Endothelial cell of umbilical vein (primary cell): Measurements from ENCODE around the gene TBC1D16. TPM values are rescaled to one million over a fixed set of nuclear protein-coding genes. Genes with fewer than 3 reads are reported as not detected.

Experiments used
- BruUV-seq: library from RNA; stranded (reverse); fragments of 400-500 nt; replicated peaks from 2 replicates; lab custom pipeline; 2021; lab: Mats Ljungman, UMichigan
- CTCF ChIA-PET: fragments of 300-600, 350-600 bp; sonication (Branson Sonifier 250); formaldehyde crosslinking; loops from one replicate; lab custom pipeline; 2021; ENCODE audit warnings: antibody characterized with exemption, inconsistent platforms; lab: Charles Lee
- POLR2A ChIA-PET: fragments of 300-600, 350-600 bp; sonication (Branson Sonifier 250); formaldehyde crosslinking; loops from one replicate; lab custom pipeline; 2021; ENCODE audit warnings: antibody characterized with exemption, inconsistent platforms; lab: Charles Lee
- DNase-seq: peaks from one replicate; pipeline ENCODE4 v3.0.0-alpha.2; 2011; ENCODE audit warnings: low read depth, low spot score
- FAIRE-seq: peaks from 2 replicates; lab custom pipeline; 2011; peaks lifted over from hg19 to GRCh38; lab: Jason Lieb, UNC
- H2AFZ ChIP-seq: 2 replicates; pipeline ENCODE4 v1.6.0; 2012; ENCODE audit warnings: low read depth, low read length, control low read depth, inconsistent platforms
- H3K27ac ChIP-seq: 2 replicates; pipeline ENCODE4 v1.5.1; 2011; ENCODE audit warnings: low read depth, mild to moderate bottlenecking, control low read depth, low read length, moderate library complexity; ENCODE audit not compliant: insufficient read depth
- H3K27me3 ChIP-seq, 2 experiments: 2 replicates each; pipeline versions ENCODE4 v1.6.0 to v1.6.1; 2011; ENCODE audit warnings: low read length in 2 of 2, mixed read lengths in 1 of 2; ENCODE audit not compliant: control insufficient read depth in 2 of 2, insufficient read depth in 2 of 2
- H3K36me3 ChIP-seq, 2 experiments: 2 replicates in 1 of 2; 3 replicates in 1 of 2; pipeline ENCODE4 v1.5.1; 2011; ENCODE audit warnings: low read length in 2 of 2, mild to moderate bottlenecking in 1 of 2, moderate library complexity in 1 of 2; ENCODE audit not compliant: control insufficient read depth in 2 of 2, insufficient read depth in 2 of 2; ENCODE audit errors: extremely low read depth in 1 of 2
- H3K4me1 ChIP-seq: 3 replicates; pipeline ENCODE4 v1.5.1; 2011; ENCODE audit warnings: mild to moderate bottlenecking, low read length; ENCODE audit not compliant: control insufficient read depth, insufficient read depth; ENCODE audit errors: extremely low read depth
- H3K4me2 ChIP-seq: 2 replicates; pipeline ENCODE4 v1.6.1; 2011; ENCODE audit warnings: low read length, control low read depth, mixed read lengths; ENCODE audit not compliant: insufficient read depth
- H3K4me3 ChIP-seq, 3 experiments: fragments of 200-600 bp in 1 of 3; sonication (generic), shearing (Covaris generic) in 1 of 3; replicated peaks in 1 of 3; 2 replicates each; pipeline ENCODE4 v1.5.1; 2011 to 2016; ENCODE audit warnings: control low read depth in 3 of 3, low read length in 3 of 3, mild to moderate bottlenecking in 2 of 3, inconsistent platforms in 1 of 3, low read depth in 1 of 3, moderate library complexity in 1 of 3; ENCODE audit not compliant: insufficient read depth in 1 of 3
- H3K79me2 ChIP-seq: 2 replicates; pipeline ENCODE4 v1.6.0; 2012; ENCODE audit warnings: low read length, inconsistent platforms; ENCODE audit not compliant: control insufficient read depth, insufficient read depth
- H3K9ac ChIP-seq: replicated peaks from 2 replicates; pipeline ENCODE3; 2011; ENCODE audit warnings: low read length, control low read depth; ENCODE audit not compliant: insufficient read depth; ENCODE audit errors: extremely low read depth
- H3K9me1 ChIP-seq: replicated peaks from 3 replicates; pipeline ENCODE4 v1.6.0; 2011; ENCODE audit warnings: mild to moderate bottlenecking, low read length; ENCODE audit not compliant: control insufficient read depth, insufficient read depth; ENCODE audit errors: extremely low read depth
- H3K9me3 ChIP-seq: replicated peaks from 2 replicates; pipeline ENCODE4 v1.5.1; 2012; ENCODE audit warnings: low read length, inconsistent platforms; ENCODE audit not compliant: control insufficient read depth, insufficient read depth
- H4K20me1 ChIP-seq: replicated peaks from 2 replicates; pipeline ENCODE3; 2011; ENCODE audit warnings: mild to moderate bottlenecking, low read length; ENCODE audit not compliant: control insufficient read depth, insufficient read depth; ENCODE audit errors: extremely low read depth
- CTCF ChIP-seq, 2 donors: IDR thresholded peaks; 1 replicate in 1 of 2; 2 replicates in 1 of 2; pipeline ENCODE4 v1.5.1; 2011; ENCODE audit warnings: low read length in 2 of 2, mild to moderate bottlenecking in 2 of 2, moderate library complexity in 2 of 2, control low read depth in 1 of 2, inconsistent platforms in 1 of 2, low read depth in 1 of 2; ENCODE audit not compliant: insufficient read depth in 1 of 2; ENCODE audit errors: extremely low read depth in 1 of 2
- EZH2 ChIP-seq: IDR thresholded peaks from 2 replicates; pipeline ENCODE4 v1.6.1; 2012; ENCODE audit warnings: borderline replicate concordance, low read depth, mild to moderate bottlenecking, moderate library complexity, low read length, inconsistent platforms; ENCODE audit not compliant: severe bottlenecking
- FOS ChIP-seq: IDR thresholded peaks from 2 replicates; pipeline ENCODE4 v1.6.1; 2011; ENCODE audit warnings: mild to moderate bottlenecking, low read length, moderate library complexity, borderline replicate concordance; ENCODE audit not compliant: insufficient read depth
- GATA2 ChIP-seq: IDR thresholded peaks from 2 replicates; pipeline ENCODE4 v1.7.0; 2011; ENCODE audit warnings: low read depth, mild to moderate bottlenecking, moderate library complexity, mixed read lengths, low read length; ENCODE audit not compliant: insufficient read length, insufficient read depth
- JUN ChIP-seq: IDR thresholded peaks from 2 replicates; pipeline ENCODE4 v1.6.1; 2011; ENCODE audit warnings: borderline replicate concordance, low read depth; ENCODE audit not compliant: insufficient read length, insufficient read depth
- MAX ChIP-seq: IDR thresholded peaks from 2 replicates; pipeline ENCODE4 v1.6.1; 2011; ENCODE audit not compliant: insufficient read depth, insufficient read length
- MYC ChIP-seq: IDR thresholded peaks from one replicate; pipeline ENCODE4 v1.6.1; 2011; ENCODE audit warnings: mild to moderate bottlenecking, low read depth, low read length
- POLR2A ChIP-seq: IDR thresholded peaks from 2 replicates; pipeline ENCODE4 v1.6.1; 2012; ENCODE audit warnings: low read depth, mild to moderate bottlenecking, control low read depth, low read length
- POLR2AphosphoS5 ChIP-seq: IDR thresholded peaks from 2 replicates; pipeline ENCODE4 v1.6.1; 2012; ENCODE audit warnings: low read depth, mild to moderate bottlenecking, control low read depth, low read length, moderate library complexity; ENCODE audit not compliant: insufficient read depth
- dilution Hi-C: fragments of 300-500 bp; cut with MboI; formaldehyde crosslinking; loops from one replicate; pipeline ENCODE4 v1.15.0; 2019; ENCODE audit warnings: low sequenced_read_pairs; ENCODE audit not compliant: extremely low pct_ligation_motif_present
- intact Hi-C: fragments of 100-400 bp; cut with micrococcal nuclease; formaldehyde crosslinking; loops from one replicate; pipeline ENCODE4 v1.10.0; 2022
- polyA plus RNA-seq, 4 experiments: library from polyadenylated mRNA; depleted of rRNA in 3 of 4; stranded (reverse) in 3 of 4; unstranded in 1 of 4; fragments of >200 nt; gene quantifications; 2 replicates each; pipeline versions ENCODE4 v1.2.1 to v1.2.3, GENCODE V29; 2011 to 2012; ENCODE audit warnings: missing spikeins in 1 of 4
- total RNA-seq: library from RNA; stranded (reverse); gene quantifications from 2 replicates; pipeline ENCODE4 v1.2.3, GENCODE V29; 2021

TBC1D16 gene
- total and polyA plus RNA-seq, 2 donors (not counting 3 experiments of a cell fraction or from before 2014, with no cell fraction given) = 12.9 to 48.6 TPM

- Histone ChIP-seq H3K9me1 (no peaks in the 10 kb centered on the region), H3K36me3 (peaks cover 0 to 35% of the 10 kb centered on the region in 2 experiments), H3K9ac (no peak overlapping the region), H3K27me3 (no peaks in the 10 kb centered on the region), H3K4me3 (no peak overlapping the region), H3K4me2 (no peak overlapping the region), H3K9me3 (no peaks in the 10 kb centered on the region), H2AFZ (no peak overlapping the region), H3K4me1 (no peaks in the 10 kb centered on the region), H3K27ac (no peak overlapping the region), H4K20me1 (no peaks in the 10 kb centered on the region), H3K79me2 (no peaks in the 10 kb centered on the region)
- no peak for FAIRE-seq
- TF ChIP-seq MAX = no peak
- TF ChIP-seq POLR2AphosphoS5 = no peak
- no peak for TF ChIP-seq GATA2
- TF ChIP-seq JUN = no peak
- no peak for TF ChIP-seq MYC
- TF ChIP-seq EZH2 = no peak
- no peak for TF ChIP-seq FOS
- TF ChIP-seq POLR2A = no peak
- no peak for TF ChIP-seq CTCF (IDR thresholded peaks at IDR 0.05; ENCODE audit: extremely low read depth in 1 of 2, insufficient read depth in 1 of 2, low read depth in 1 of 2, low read length in 2 of 2)
- POLR2A ChIA-PET = no interaction called here
- intact Hi-C loops (no loop called here), dilution Hi-C loops (no loop called here)
- CTCF ChIA-PET = no interaction called here
- BruUV-seq = no TSS peak
- no peak for DNase-seq
Observed at GRCh38 chr17:79944821-79945391, 90.8 kb downstream of the TBC1D16 start.
